Epithelial cell of proximal tubule (primary cell): ENCODE measurements around the gene KCTD19. TPM values are rescaled to one million over a fixed set of nuclear protein-coding genes. Genes with fewer than 3 reads are reported as not detected.

ENCODE experiments used
- DNase-seq: peaks from one replicate; pipeline ENCODE4 v3.0.0-alpha.2; 2011; ENCODE audit warnings: low read depth
- H3K4me3 ChIP-seq: 2 replicates; pipeline ENCODE4 v1.5.1; 2011; ENCODE audit warnings: low read depth, mild to moderate bottlenecking, low read length
- total RNA-seq: library from RNA; depleted of rRNA; stranded (reverse); fragments of >200 nt; gene quantifications from 2 replicates; pipeline ENCODE4 v1.2.3, GENCODE V29; 2015
- TF ChIP-seq, protein P1 (sequence below): conservative IDR thresholded peaks from 2 replicates; pipeline ENCODE4 v1.5.1; 2012; ENCODE audit warnings: low read depth, mild to moderate bottlenecking, low read length

KCTD19 gene
- total RNA-seq, 1 donor from 2014 or later = 0.35 TPM

DNA sequence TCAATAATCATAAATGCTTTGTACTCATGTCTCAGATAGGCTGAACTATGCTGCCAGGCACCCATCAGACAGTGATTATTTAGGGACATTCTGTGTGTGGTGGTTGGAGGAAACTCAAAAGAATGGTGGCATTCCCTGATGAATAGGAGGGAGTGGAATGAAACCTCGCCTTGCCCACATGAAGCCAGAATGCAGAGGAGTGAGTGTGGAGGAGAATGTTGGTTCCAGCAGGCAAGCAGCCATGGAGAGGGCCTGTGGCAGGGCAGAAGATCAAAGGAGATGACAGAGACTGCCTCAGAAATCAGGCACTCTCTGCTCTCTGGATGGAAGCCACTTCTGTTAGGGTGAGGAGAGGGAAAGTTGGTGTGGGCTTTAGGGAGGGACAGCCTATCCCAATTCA is 22.5 kb downstream of the KCTD19 start:
- DNase-seq = no peak
- TF ChIP-seq, protein P1, sequence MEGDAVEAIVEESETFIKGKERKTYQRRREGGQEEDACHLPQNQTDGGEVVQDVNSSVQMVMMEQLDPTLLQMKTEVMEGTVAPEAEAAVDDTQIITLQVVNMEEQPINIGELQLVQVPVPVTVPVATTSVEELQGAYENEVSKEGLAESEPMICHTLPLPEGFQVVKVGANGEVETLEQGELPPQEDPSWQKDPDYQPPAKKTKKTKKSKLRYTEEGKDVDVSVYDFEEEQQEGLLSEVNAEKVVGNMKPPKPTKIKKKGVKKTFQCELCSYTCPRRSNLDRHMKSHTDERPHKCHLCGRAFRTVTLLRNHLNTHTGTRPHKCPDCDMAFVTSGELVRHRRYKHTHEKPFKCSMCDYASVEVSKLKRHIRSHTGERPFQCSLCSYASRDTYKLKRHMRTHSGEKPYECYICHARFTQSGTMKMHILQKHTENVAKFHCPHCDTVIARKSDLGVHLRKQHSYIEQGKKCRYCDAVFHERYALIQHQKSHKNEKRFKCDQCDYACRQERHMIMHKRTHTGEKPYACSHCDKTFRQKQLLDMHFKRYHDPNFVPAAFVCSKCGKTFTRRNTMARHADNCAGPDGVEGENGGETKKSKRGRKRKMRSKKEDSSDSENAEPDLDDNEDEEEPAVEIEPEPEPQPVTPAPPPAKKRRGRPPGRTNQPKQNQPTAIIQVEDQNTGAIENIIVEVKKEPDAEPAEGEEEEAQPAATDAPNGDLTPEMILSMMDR = no peak
- no peak overlapping the region for H3K4me3 ChIP-seq

GRCh38 chr16:67302970-67303369 is 23.6 kb downstream of the KCTD19 start:
- no peak overlapping the region for H3K4me3 ChIP-seq
- no peak for DNase-seq
- TF ChIP-seq, protein P1 = no peak

GRCh38 chr16:67302076-67302475 is 24.5 kb downstream of the KCTD19 start:
- TF ChIP-seq, protein P1 = no peak
- no peak overlapping the region for H3K4me3 ChIP-seq
- no peak for DNase-seq

GRCh38 chr16:67301080-67301782 is 25.3 kb downstream of the KCTD19 start:
- no peak for DNase-seq
- TF ChIP-seq, protein P1 = no peak
- H3K4me3 ChIP-seq = no peak overlapping the region

- TF ChIP-seq, protein P1 = no peak
- no peak overlapping the region for H3K4me3 ChIP-seq
- no peak for DNase-seq
Measured at GRCh38 chr16:67299269-67299668, 27.3 kb downstream of the KCTD19 start.

GRCh38 chr16:67298277-67298676 is 28.3 kb downstream of the KCTD19 start:
- TF ChIP-seq, protein P1 = no peak

DNA sequence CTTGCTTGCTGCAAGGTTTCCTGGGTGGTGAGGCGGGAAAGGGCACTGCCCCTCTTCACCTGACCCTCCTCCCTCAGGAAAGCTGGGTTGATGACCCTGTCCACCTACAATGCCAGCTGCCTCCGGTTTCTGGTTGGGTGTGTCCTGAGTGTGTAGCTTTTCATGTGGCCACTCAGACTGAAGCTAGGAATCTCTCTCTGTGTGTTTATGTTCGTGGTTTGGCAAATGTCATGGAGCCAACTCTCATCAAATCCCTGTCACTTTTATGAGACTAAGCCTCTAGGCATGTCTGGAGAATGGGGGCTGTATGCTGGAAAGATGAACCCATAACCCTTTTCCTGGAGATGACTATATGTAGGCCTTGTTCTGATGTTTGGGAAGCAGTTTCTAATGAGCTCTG is 30.1 kb downstream of the KCTD19 start:
- H3K4me3 ChIP-seq = no peak overlapping the region
- no peak for DNase-seq
- TF ChIP-seq, protein P1 = no peak

More at GRCh38 chr16:67298277-67298676, 28.3 kb downstream of the KCTD19 start:
- H3K4me3 ChIP-seq = no peak overlapping the region
- DNase-seq = no peak
